ENCODE measurements around the gene C1QTNF8. TPM values are rescaled to one million over a fixed set of nuclear protein-coding genes. Genes with fewer than 3 reads are reported as not detected.

C1QTNF8 gene
- total and polyA plus RNA-seq, 2 of the 8 experiments (the other 6 are each of a cell fraction or from before 2014, with no cell fraction given): not detected

DNA sequence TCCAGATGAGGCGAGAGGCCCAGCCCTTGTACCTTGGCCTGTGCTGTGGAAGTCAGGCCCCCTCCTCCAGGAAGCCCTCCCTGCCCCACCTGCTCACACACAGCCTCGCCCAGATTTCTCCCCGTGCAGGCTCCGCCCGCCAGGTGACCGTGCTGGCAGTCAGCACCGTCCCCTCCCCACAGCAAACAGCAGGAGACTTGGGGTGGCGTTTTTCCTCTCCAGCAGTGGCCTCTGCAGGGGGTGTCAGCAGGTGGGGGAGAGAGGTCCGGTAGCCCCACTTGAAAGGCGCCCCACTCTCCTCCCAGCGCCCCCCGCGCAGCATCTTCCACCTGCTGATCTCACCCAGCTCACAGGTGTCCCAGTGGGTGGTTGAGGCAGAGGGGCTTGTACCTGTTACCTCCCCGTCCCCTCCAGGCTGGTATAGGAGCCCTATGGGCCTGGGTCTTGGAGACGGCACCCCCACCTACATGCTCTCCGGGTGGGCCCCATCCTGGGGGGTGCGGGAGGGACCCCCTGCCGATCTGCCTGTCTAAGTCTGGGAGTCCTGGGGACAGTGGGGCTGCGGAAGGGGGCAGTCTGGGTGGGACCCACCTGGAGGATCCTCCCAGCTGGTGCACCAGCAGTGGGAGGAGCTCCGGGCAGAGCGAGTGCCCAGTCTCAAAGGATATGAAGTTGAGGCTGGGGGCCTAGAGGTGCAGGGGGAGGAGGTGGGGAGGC, 4.2 kb upstream of the C1QTNF8 start (continued):
- TF ChIP-seq, protein P1, sequence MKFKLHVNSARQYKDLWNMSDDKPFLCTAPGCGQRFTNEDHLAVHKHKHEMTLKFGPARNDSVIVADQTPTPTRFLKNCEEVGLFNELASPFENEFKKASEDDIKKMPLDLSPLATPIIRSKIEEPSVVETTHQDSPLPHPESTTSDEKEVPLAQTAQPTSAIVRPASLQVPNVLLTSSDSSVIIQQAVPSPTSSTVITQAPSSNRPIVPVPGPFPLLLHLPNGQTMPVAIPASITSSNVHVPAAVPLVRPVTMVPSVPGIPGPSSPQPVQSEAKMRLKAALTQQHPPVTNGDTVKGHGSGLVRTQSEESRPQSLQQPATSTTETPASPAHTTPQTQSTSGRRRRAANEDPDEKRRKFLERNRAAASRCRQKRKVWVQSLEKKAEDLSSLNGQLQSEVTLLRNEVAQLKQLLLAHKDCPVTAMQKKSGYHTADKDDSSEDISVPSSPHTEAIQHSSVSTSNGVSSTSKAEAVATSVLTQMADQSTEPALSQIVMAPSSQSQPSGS (IDR thresholded peaks at IDR 0.05; ENCODE audit: low read length): no peak
- TF ChIP-seq RXRA (IDR thresholded peaks at IDR 0.05; ENCODE audit: insufficient read depth, low read depth, low read length) (no peak), SRF (IDR thresholded peaks at IDR 0.05; ENCODE audit: low read depth, low read length) (no peak), SP1 (IDR thresholded peaks at IDR 0.05; ENCODE audit: low read depth, low read length) (no peak)

Data from H1 (cell line).